Neural cell (in vitro differentiated cells): ENCODE results near the gene PAK1.

Source experiments
- EP300 ChIP-seq: fragments of 450-650 bp; conservative IDR thresholded peaks from 2 replicates; pipeline ENCODE4 v1.6.1; 2014; ENCODE audit warnings: antibody characterized with exemption, mild to moderate bottlenecking, moderate library complexity; ENCODE audit not compliant: poor library complexity, severe bottlenecking
- EZH2 ChIP-seq: fragments of 200-600, 300-800 bp; shearing (Covaris generic), sonication (generic); IDR thresholded peaks from 2 replicates; pipeline ENCODE4 v1.6.1; 2014; ENCODE audit warnings: antibody characterized with exemption, low read length, borderline replicate concordance, mild to moderate bottlenecking; ENCODE audit not compliant: insufficient read depth, poor library complexity, severe bottlenecking
- POLR2AphosphoS5 ChIP-seq: IDR thresholded peaks from 2 replicates; pipeline ENCODE4 v1.6.1; 2012
- RAD21 ChIP-seq: fragments of 450-650 bp; conservative IDR thresholded peaks from 2 replicates; pipeline ENCODE4 v1.6.1; 2014; ENCODE audit warnings: antibody characterized with exemption, mild to moderate bottlenecking, moderate library complexity
- TAF1 ChIP-seq: IDR thresholded peaks from 2 replicates; pipeline ENCODE4 v1.6.1; 2012; ENCODE audit warnings: low read depth
- TF ChIP-seq, protein P1 (sequence below): IDR thresholded peaks from 2 replicates; pipeline ENCODE4 v1.6.1; 2012; ENCODE audit warnings: borderline replicate concordance
- TF ChIP-seq, protein P2 (sequence below): fragments of 450-650 bp; IDR thresholded peaks from 2 replicates; pipeline ENCODE4 v1.5.1; 2014; ENCODE audit warnings: antibody characterized with exemption, mild to moderate bottlenecking, moderate library complexity; ENCODE audit not compliant: poor library complexity, severe bottlenecking

DNA sequence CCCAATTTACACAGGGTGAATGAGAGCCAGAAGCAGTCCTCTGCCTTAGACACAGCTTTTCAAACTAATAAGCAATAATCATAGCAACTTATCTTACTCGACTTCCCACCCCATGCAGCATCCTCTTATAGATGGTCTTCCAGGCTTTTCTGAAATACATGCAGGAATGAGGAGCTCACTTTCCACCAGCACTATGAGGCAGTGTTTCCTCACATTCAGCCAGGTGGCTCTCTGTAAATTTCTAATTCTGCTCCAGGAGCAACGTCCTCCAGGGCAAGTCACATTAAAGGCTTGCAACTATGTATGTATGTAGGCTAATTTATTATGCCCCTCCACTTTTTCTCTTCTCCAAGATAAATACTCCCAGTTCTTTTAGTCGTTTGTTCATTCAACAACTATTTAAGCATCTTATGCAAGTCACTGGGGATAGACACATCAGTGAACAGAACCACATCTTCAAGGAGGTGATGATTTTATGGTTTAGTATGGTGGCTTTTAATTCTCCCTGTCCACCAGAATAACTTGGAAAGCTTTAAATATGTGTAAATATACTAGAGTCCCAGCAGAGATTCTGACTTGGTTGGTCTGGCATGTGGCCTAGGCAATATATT lies 59.9 kb downstream of the PAK1 start:
- TF ChIP-seq, protein P1, sequence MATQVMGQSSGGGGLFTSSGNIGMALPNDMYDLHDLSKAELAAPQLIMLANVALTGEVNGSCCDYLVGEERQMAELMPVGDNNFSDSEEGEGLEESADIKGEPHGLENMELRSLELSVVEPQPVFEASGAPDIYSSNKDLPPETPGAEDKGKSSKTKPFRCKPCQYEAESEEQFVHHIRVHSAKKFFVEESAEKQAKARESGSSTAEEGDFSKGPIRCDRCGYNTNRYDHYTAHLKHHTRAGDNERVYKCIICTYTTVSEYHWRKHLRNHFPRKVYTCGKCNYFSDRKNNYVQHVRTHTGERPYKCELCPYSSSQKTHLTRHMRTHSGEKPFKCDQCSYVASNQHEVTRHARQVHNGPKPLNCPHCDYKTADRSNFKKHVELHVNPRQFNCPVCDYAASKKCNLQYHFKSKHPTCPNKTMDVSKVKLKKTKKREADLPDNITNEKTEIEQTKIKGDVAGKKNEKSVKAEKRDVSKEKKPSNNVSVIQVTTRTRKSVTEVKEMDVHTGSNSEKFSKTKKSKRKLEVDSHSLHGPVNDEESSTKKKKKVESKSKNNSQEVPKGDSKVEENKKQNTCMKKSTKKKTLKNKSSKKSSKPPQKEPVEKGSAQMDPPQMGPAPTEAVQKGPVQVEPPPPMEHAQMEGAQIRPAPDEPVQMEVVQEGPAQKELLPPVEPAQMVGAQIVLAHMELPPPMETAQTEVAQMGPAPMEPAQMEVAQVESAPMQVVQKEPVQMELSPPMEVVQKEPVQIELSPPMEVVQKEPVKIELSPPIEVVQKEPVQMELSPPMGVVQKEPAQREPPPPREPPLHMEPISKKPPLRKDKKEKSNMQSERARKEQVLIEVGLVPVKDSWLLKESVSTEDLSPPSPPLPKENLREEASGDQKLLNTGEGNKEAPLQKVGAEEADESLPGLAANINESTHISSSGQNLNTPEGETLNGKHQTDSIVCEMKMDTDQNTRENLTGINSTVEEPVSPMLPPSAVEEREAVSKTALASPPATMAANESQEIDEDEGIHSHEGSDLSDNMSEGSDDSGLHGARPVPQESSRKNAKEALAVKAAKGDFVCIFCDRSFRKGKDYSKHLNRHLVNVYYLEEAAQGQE: no peak
- TF ChIP-seq, protein P2, sequence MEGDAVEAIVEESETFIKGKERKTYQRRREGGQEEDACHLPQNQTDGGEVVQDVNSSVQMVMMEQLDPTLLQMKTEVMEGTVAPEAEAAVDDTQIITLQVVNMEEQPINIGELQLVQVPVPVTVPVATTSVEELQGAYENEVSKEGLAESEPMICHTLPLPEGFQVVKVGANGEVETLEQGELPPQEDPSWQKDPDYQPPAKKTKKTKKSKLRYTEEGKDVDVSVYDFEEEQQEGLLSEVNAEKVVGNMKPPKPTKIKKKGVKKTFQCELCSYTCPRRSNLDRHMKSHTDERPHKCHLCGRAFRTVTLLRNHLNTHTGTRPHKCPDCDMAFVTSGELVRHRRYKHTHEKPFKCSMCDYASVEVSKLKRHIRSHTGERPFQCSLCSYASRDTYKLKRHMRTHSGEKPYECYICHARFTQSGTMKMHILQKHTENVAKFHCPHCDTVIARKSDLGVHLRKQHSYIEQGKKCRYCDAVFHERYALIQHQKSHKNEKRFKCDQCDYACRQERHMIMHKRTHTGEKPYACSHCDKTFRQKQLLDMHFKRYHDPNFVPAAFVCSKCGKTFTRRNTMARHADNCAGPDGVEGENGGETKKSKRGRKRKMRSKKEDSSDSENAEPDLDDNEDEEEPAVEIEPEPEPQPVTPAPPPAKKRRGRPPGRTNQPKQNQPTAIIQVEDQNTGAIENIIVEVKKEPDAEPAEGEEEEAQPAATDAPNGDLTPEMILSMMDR: no peak
- TF ChIP-seq EZH2 (no peak), TAF1 (no peak), RAD21 (no peak), POLR2AphosphoS5 (no peak), EP300 (no peak)
